Activated CD4-positive, alpha-beta T cell treated with anti-CD3 and anti-CD28 coated beads, Interleukin-2, amount 50 U/mL, for 16 hours (primary cell): ENCODE measurements around the gene SMARCA1.

Experiments
- DNase-seq: peaks from one replicate; pipeline ENCODE4 v3.0.0-alpha.2; 2020

Gene SMARCA1

DNA sequence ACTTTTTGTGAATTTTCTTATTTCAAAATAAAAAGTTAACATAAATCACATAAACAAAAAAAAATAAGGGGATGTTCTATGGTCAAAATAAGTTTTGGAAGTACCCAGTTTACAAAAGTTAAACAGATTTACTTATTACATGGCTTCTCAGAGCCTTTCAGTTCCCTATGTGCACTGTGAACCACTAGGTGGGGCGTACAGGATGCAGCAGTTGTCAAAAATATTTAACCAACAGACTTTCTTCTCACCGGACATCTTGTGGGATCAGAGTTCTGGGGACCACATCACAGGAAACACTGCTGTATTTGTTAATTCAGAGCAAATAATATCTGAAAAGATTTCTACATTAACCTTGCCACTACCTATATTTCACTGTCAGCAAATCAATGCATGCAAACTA, 74.1 kb downstream of the SMARCA1 start:
- no peak for DNase-seq

DNA sequence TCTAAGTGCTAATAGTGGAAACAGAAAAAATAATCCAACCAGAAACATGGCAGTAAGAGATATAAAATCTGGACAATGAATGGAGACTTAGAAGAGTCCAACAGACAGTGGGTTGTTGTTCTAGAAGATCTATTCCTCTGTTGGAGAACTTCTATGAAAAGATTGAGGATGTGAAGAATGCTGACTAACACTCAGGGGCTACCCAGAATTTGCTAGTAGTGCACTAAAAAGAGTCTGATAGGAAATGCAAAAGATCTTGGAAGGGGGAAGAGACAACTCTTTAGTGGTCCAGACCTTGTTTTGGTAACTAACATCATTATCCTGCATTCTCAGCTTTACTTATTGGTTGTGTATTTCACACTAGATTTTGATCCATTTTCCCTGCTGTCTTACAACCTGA, 77.9 kb downstream of the SMARCA1 start:
- no peak for DNase-seq

DNA sequence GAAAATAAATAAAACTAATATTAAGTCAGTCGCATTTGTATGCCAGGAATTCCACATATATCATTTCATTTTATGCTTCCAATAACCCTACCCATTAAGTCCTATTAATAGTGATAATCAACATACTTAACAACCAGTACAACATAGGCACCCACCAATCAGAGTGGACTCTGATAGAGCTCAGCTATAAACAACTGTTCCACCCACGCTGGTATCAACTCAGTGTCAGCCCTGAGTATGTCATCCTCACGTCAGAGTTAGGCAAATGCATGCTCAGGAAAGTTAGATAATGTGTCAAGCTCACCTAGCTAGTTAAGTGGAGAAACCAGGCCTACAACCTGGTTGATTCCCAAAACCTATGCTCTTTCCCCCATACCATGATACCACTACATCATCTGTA, 89.3 kb downstream of the SMARCA1 start:
- no peak for DNase-seq

DNA sequence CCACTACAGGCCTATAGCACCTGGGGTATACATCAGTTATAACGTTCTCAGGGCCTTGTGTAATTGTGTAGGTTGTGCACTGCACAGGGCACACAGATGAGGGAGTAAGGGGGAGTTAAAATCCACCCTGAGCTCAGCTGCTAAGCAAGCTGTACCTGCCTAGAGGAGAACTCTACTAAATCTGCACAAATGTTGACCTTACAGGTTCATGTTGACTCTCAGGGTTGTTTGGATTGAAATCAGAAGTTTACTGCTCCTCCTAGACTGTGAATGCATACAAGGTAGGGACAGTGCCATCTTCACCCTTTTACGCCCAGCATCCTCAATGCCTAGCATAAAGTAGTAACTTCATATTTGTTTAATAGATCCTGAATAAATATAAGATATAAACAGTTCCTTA, 89.8 kb downstream of the SMARCA1 start:
- no peak for DNase-seq

DNA sequence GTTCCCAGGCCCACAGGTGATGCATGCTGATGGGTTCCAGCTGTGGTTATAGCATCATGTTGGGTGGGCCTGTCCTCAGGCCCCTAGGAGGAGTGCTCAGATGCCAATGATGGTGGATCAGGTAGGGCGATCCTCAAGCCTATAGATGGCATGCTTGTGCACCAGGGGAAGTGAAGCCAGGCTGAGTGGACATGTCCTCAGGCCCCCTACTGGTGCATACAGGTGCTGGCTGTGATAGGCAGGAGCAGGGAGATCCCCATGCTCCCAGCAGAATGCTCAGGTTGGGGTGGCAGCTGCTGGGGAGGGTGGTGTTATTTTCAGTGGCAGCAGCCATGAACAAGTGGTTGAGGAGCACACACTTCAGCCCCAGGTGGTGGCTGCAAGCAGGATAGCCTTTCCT, 96.0 kb downstream of the SMARCA1 start:
- DNase-seq: no peak

DNA sequence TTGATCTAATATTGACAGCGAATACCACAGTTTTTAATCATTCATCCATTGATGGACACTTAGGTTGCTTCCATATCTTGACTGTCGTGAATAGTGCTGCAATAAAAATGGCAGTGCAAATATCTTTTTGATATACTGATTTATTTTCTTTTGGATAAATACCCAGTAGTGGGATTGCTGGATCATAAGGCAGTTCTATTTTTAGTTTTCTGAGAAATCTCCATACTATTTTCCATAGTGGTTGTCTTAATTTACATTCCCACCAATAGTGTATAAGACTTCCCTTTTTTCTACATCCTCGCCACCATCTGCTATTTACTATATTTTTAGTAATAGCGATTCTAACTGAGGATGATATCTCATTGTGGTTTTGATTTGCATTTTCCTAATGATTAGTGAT, 100.1 kb downstream of the SMARCA1 start:
- DNase-seq: no peak

DNA sequence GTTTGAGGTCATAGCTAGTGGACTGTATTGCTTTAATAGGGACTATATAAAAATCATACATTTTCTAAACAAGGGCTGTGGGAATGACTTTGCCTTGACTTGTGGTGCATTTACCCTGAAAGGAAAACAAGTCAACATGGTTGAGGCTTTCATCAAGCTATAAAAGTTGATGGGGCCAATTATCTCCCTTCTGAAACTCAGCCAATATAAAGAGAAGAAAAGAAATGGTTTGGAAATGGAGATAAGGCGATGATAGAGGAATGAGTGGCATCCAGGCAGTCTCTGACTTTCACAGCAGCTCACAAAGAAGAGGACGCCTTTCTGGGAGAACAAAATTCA, 118.7 kb downstream of the SMARCA1 start:
- DNase-seq: no peak

DNA sequence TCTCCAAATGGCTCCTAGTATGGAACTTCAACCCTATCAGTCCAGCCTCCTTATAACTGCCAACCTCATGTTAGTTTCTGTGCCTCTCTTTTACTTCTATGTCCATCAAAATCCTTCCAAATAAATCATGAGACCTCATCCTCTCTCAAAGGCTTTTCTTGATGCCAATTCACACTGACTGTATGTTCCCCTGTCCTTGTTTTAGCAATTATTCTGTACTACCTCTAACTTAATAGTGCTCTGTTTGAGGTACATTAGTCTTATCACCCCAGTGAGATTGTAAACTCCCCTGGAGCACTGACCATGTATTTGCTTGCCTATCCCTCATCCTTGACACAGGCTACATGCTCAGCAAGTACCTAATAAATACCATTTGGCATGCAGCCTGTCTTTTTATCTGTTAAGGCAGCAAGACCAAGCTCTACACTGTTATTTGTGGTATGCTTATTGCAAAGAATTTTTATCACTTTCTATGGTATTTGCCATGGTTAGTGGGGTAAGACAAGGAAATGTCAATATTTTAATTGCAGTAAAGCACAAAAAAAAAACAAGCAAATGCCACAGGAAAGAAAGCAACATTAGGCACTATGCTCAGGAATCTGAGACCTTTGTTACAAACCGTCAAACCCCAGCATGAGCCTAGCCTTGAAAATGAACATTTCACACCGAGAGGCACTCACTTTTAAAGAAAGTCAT, 119.2 kb downstream of the SMARCA1 start:
- DNase-seq: no peak
